ENCODE measurements around the gene NXN. TPM values are rescaled to one million over a fixed set of nuclear protein-coding genes. Genes with fewer than 3 reads are reported as not detected.

Gene NXN
- total RNA-seq, 6 experiments from 2014 or later = 2.7 to 9.5 (median 8.0) TPM

- no peak for DNase-seq
- Histone ChIP-seq H3K36me3 (no peaks in the 10 kb centered on the region), H3K27me3 (no peaks in the 10 kb centered on the region), H3K27ac (no peak overlapping the region), H3K9me3 (no peaks in the 10 kb centered on the region), H3K4me3 (no peak overlapping the region), H3K4me1 (no peaks in the 10 kb centered on the region)
- ATAC-seq = no peak
- TF ChIP-seq POLR2A (IDR thresholded peaks at IDR 0.05) (no peak), CTCF (IDR thresholded peaks at IDR 0.05) (no peak)
- intact Hi-C loops (cut with DNase I) = no loop called here
- 54% methylated on average over 7 of the region's 14 CpGs for WGBS (ENCODE audit: insufficient coverage, low coverage, low lambda C conversion rate, missing lambda C conversion rate)
Observed at GRCh38 chr17:944266-944826, 35.2 kb downstream of the NXN start.

- no peak for DNase-seq
Observed at GRCh38 chr17:935485-935884, 44.1 kb downstream of the NXN start.

GRCh38 chr17:933312-934073 lies 46.1 kb downstream of the NXN start:
- H3K9me3 ChIP-seq = no peaks in the 10 kb centered on the region
- TF ChIP-seq POLR2A (IDR thresholded peaks at IDR 0.05) (no peak), CTCF (IDR thresholded peaks at IDR 0.05) (no peak)
- H3K36me3 ChIP-seq = no peaks in the 10 kb centered on the region
- intact Hi-C loops (cut with DNase I) = no loop called here
- WGBS (ENCODE audit: insufficient coverage, low coverage, low lambda C conversion rate, missing lambda C conversion rate) = 57% methylated on average over 13 of the region's 15 CpGs
- H3K4me3 ChIP-seq = no peak overlapping the region
- DNase-seq (no peak), ATAC-seq (peak in 1 of 4 donors; percentile 37)
- peaks cover 0 to 12% (median 0%) of the 10 kb centered on the region in 4 donors for H3K4me1 ChIP-seq
- no peak overlapping the region for H3K27ac ChIP-seq
- no peaks in the 10 kb centered on the region for H3K27me3 ChIP-seq

More at GRCh38 chr17:935485-935884, 44.1 kb downstream of the NXN start:
- WGBS (ENCODE audit: insufficient coverage, low coverage, low lambda C conversion rate, missing lambda C conversion rate) = no CpG with 5 or more reads among the region's 11 CpGs
- Histone ChIP-seq H3K36me3 (no peaks in the 10 kb centered on the region), H3K27me3 (no peaks in the 10 kb centered on the region), H3K27ac (no peak overlapping the region), H3K4me1 (peaks cover 0 to 2% (median 0%) of the 10 kb centered on the region in 4 donors), H3K4me3 (no peak overlapping the region), H3K9me3 (no peaks in the 10 kb centered on the region)
- intact Hi-C loops (cut with DNase I) = no loop called here
- no peak for ATAC-seq
- TF ChIP-seq POLR2A (IDR thresholded peaks at IDR 0.05) = no peak
- TF ChIP-seq CTCF (IDR thresholded peaks at IDR 0.05) = no peak

GRCh38 chr17:930258-930657 lies 49.3 kb downstream of the NXN start:
- H3K27ac ChIP-seq = no peak overlapping the region

More at GRCh38 chr17:930258-930657, 49.3 kb downstream of the NXN start:
- TF ChIP-seq CTCF (IDR thresholded peaks at IDR 0.05) (no peak), POLR2A (IDR thresholded peaks at IDR 0.05) (no peak)
- H3K4me1 ChIP-seq = peaks cover 0 to 12% (median 0%) of the 10 kb centered on the region in 4 donors
- intact Hi-C loops (cut with DNase I) = no loop called here
- H3K36me3 ChIP-seq = no peaks in the 10 kb centered on the region
- ATAC-seq (peak; percentile 45 to 84 (median 64)), DNase-seq (no peak)
- WGBS (ENCODE audit: insufficient coverage, low coverage, low lambda C conversion rate, missing lambda C conversion rate) = 20% methylated on average over 6 of the region's 9 CpGs
- H3K4me3 ChIP-seq = no peak overlapping the region
- no peaks in the 10 kb centered on the region for H3K27me3 ChIP-seq
- H3K9me3 ChIP-seq = no peaks in the 10 kb centered on the region
